Glutamatergic neuron (in vitro differentiated cells): ENCODE data around the gene TSHZ2. TPM values are rescaled to one million over a fixed set of nuclear protein-coding genes. Genes with fewer than 3 reads are reported as not detected.

ENCODE experiments used
- DNase-seq: peaks from one replicate; pipeline ENCODE4 v3.0.0; 2022
- H3K27ac Mint-ChIP-seq: one replicate; pipeline ENCODE4 v1.8.0; 2020; ENCODE audit warnings: mild to moderate bottlenecking, mixed read lengths, inconsistent platforms; ENCODE audit not compliant: unreplicated experiment
- H3K27me3 Mint-ChIP-seq: one replicate; pipeline ENCODE4 v1.8.0; 2020; ENCODE audit warnings: mild to moderate bottlenecking, moderate library complexity, mixed read lengths, inconsistent platforms; ENCODE audit not compliant: unreplicated experiment
- H3K36me3 Mint-ChIP-seq: one replicate; pipeline ENCODE4 v1.8.0; 2020; ENCODE audit warnings: mild to moderate bottlenecking, mixed read lengths, inconsistent platforms; ENCODE audit not compliant: unreplicated experiment
- H3K4me1 Mint-ChIP-seq: one replicate; pipeline ENCODE4 v1.8.0; 2020; ENCODE audit warnings: mild to moderate bottlenecking, low read depth, mixed read lengths, inconsistent platforms; ENCODE audit not compliant: unreplicated experiment
- H3K4me3 Mint-ChIP-seq: one replicate; pipeline ENCODE4 v1.8.0; 2020; ENCODE audit warnings: mild to moderate bottlenecking, mixed read lengths, inconsistent platforms; ENCODE audit not compliant: unreplicated experiment
- H3K9me3 Mint-ChIP-seq: one replicate; pipeline ENCODE4 v1.8.0; 2020; ENCODE audit warnings: mild to moderate bottlenecking, moderate library complexity, mixed read lengths, inconsistent platforms; ENCODE audit not compliant: unreplicated experiment
- CTCF ChIP-seq: fragments of 200-600 bp; sonication (generic); IDR thresholded peaks from one replicate; pipeline ENCODE4 v1.5.0; 2021; ENCODE audit not compliant: partially characterized antibody, unreplicated experiment
- total RNA-seq: library from RNA; stranded (reverse); fragmentation: NEBNext Ultra II Directional; extraction: Animal tissue kit (Norgen Biotek cat#: 25700); gene quantifications from one replicate; pipeline ENCODE4 v1.2.1, GENCODE V29; 2021; ENCODE audit not compliant: unreplicated experiment

TSHZ2 gene
- total RNA-seq, 1 donor from 2014 or later: 10.0 TPM

- H3K27me3 Mint-ChIP-seq: no peaks in the 10 kb centered on the region
- no peak overlapping the region for H3K27ac Mint-ChIP-seq
- DNase-seq: no peak
- H3K9me3 Mint-ChIP-seq: no peaks in the 10 kb centered on the region
- no peaks in the 10 kb centered on the region for H3K36me3 Mint-ChIP-seq
- no peak for TF ChIP-seq CTCF
- H3K4me3 Mint-ChIP-seq: no peak overlapping the region
- H3K4me1 Mint-ChIP-seq: peaks cover 2% of the 10 kb centered on the region
Measured at GRCh38 chr20:53194306-53195290, 222.4 kb downstream of the TSHZ2 start.

- H3K27ac Mint-ChIP-seq: no peak overlapping the region
- no peaks in the 10 kb centered on the region for H3K36me3 Mint-ChIP-seq
- no peak overlapping the region for H3K4me3 Mint-ChIP-seq
- no peak for DNase-seq
- no peak for TF ChIP-seq CTCF
- peaks cover 2% of the 10 kb centered on the region for H3K4me1 Mint-ChIP-seq
- H3K27me3 Mint-ChIP-seq: no peaks in the 10 kb centered on the region
- no peaks in the 10 kb centered on the region for H3K9me3 Mint-ChIP-seq
Measured at GRCh38 chr20:53195876-53196610, 223.9 kb downstream of the TSHZ2 start.

- Mint-ChIP-seq H3K27ac (no peak overlapping the region), H3K36me3 (no peaks in the 10 kb centered on the region), H3K4me1 (peaks cover 2% of the 10 kb centered on the region), H3K9me3 (no peaks in the 10 kb centered on the region), H3K4me3 (no peak overlapping the region), H3K27me3 (no peaks in the 10 kb centered on the region)
- DNase-seq: no peak
- no peak for TF ChIP-seq CTCF
Measured at GRCh38 chr20:53201588-53201987, 229.4 kb downstream of the TSHZ2 start.

- Mint-ChIP-seq H3K4me3 (no peak overlapping the region), H3K27me3 (no peaks in the 10 kb centered on the region), H3K4me1 (no peaks in the 10 kb centered on the region), H3K36me3 (no peaks in the 10 kb centered on the region), H3K27ac (no peak overlapping the region), H3K9me3 (no peaks in the 10 kb centered on the region)
- no peak for TF ChIP-seq CTCF
- no peak for DNase-seq
Measured at GRCh38 chr20:53202777-53203176, 230.6 kb downstream of the TSHZ2 start.
